Type B pancreatic cell (in vitro differentiated cells): ENCODE measurements around the gene ABLIM2. TPM values are rescaled to one million over a fixed set of nuclear protein-coding genes. Genes with fewer than 3 reads are reported as not detected.
A peak's percentile ranks its signal among the peaks of the same experiment; 100 is the strongest.
"Not testable (repeated sequence)": the region's sequence is repeated elsewhere in the genome, so short reads cannot be mapped to it uniquely, and the experiment has no call there.

Experiments used
- DNase-seq: peaks from one replicate; pipeline ENCODE4 v3.0.0; 2021; ENCODE audit warnings: mixed read lengths; ENCODE audit not compliant: unreplicated experiment; ENCODE audit errors: extremely low spot score
- H3K27ac Mint-ChIP-seq: 2 replicates; pipeline ENCODE4 v1.8.0; 2021; ENCODE audit warnings: mild to moderate bottlenecking, mixed read lengths
- H3K27me3 Mint-ChIP-seq: 2 replicates; pipeline ENCODE4 v1.8.0; 2021; ENCODE audit warnings: mixed read lengths
- H3K36me3 Mint-ChIP-seq: 2 replicates; pipeline ENCODE4 v1.8.0; 2021; ENCODE audit warnings: mixed read lengths
- H3K4me1 Mint-ChIP-seq: one replicate; pipeline ENCODE4 v1.8.0; 2021; ENCODE audit warnings: mixed read lengths; ENCODE audit not compliant: unreplicated experiment
- H3K4me3 Mint-ChIP-seq: 2 replicates; pipeline ENCODE4 v1.8.0; 2021; ENCODE audit warnings: mild to moderate bottlenecking, mixed read lengths
- H3K9me3 Mint-ChIP-seq: 2 replicates; pipeline ENCODE4 v1.8.0; 2021; ENCODE audit warnings: mixed read lengths
- total RNA-seq: library from RNA; stranded (reverse); gene quantifications from 2 replicates; pipeline ENCODE4 v1.2.1, GENCODE V29; 2021; ENCODE audit warnings: low replicate concordance
- TF ChIP-seq, protein P1 (sequence below): fragments of 200-600 bp; sonication (generic); conservative IDR thresholded peaks from 2 replicates; pipeline ENCODE4 v1.5.0; 2021; ENCODE audit warnings: antibody characterized with exemption, mild to moderate bottlenecking

The ABLIM2 gene
- total RNA-seq, 1 donor from 2014 or later: 2.6 TPM

DNA sequence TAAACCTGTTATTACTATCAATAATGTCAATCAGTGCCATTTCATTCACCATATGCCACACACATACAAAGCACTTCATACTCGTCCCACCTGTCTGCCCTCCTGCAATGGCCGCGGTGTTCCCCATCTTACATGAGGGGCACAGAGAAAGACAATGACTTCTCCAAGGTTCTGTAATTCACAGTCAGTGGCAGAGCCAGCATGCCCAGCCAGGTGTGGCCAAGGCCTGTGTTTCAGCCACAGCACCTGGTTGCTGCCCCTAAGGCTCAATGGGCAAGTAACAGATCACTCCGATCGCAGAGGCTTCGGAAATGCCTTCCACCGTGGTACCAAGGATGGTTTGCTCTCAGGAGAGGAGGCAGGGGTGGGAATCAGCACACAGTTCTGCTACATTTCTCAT is 229.9 kb downstream of the ABLIM2 start:
- TF ChIP-seq, protein P1, sequence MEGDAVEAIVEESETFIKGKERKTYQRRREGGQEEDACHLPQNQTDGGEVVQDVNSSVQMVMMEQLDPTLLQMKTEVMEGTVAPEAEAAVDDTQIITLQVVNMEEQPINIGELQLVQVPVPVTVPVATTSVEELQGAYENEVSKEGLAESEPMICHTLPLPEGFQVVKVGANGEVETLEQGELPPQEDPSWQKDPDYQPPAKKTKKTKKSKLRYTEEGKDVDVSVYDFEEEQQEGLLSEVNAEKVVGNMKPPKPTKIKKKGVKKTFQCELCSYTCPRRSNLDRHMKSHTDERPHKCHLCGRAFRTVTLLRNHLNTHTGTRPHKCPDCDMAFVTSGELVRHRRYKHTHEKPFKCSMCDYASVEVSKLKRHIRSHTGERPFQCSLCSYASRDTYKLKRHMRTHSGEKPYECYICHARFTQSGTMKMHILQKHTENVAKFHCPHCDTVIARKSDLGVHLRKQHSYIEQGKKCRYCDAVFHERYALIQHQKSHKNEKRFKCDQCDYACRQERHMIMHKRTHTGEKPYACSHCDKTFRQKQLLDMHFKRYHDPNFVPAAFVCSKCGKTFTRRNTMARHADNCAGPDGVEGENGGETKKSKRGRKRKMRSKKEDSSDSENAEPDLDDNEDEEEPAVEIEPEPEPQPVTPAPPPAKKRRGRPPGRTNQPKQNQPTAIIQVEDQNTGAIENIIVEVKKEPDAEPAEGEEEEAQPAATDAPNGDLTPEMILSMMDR: no peak
- peaks cover 12% of the 10 kb centered on the region for H3K9me3 Mint-ChIP-seq
- no peaks in the 10 kb centered on the region for H3K27me3 Mint-ChIP-seq
- peaks cover 38% of the 10 kb centered on the region for H3K4me1 Mint-ChIP-seq
- H3K4me3 Mint-ChIP-seq: no peak overlapping the region
- DNase-seq: no peak
- H3K27ac Mint-ChIP-seq: peak overlapping the region; percentile 94
- H3K36me3 Mint-ChIP-seq: peaks cover 22% of the 10 kb centered on the region

DNA sequence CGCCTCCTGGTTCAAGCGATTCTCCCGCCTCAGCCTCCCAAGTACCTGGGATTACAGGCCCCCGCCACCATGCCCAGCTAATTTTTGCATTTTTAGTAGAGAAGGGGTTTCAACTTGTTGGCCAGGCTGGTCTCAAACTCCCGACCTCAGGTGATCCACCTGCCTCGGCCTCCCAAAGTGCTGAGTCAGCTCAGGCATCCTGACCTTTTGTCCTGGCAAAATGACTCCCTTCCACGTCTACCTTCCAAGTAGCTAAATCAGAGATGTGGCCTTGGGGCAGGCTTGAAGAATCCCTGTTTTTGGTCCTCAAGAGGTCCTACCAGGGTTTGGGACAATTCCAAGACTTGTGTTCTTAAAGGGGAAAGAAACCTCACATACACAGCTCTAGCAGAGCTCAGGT is 231.8 kb downstream of the ABLIM2 start:
- H3K9me3 Mint-ChIP-seq: peaks cover 12% of the 10 kb centered on the region

DNA sequence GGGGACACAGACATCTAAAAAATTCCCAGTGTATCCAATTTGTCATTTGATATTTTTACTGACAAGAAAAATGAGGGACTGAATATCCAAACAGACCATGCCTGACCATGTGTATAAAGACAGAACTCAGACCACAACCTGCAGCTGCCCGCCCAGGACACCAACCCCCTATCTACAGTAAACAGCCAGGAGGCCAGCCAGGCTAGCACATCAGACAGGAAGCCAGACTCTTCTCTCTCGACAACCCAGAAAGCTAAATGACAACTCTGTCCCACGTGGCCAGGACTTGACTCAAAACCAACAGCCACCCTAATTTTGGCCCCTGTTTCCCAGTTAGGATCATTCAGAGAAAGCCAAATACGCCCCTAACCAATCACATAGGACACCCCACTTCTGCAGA is 234.0 kb downstream of the ABLIM2 start:
- Mint-ChIP-seq H3K27me3 (no peaks in the 10 kb centered on the region), H3K4me1 (peaks cover 27% of the 10 kb centered on the region), H3K9me3 (peaks cover 12% of the 10 kb centered on the region), H3K36me3 (peaks cover 18% of the 10 kb centered on the region), H3K4me3 (no peak overlapping the region), H3K27ac (peak overlapping the region; percentile 28)
- TF ChIP-seq, protein P1: no peak
- no peak for DNase-seq

More for the DNA sequence above, 231.8 kb downstream of the ABLIM2 start:
- Mint-ChIP-seq H3K27ac (no peak overlapping the region), H3K4me3 (no peak overlapping the region), H3K36me3 (peaks cover 22% of the 10 kb centered on the region), H3K4me1 (peaks cover 40% of the 10 kb centered on the region), H3K27me3 (no peaks in the 10 kb centered on the region)
- DNase-seq: no peak
- TF ChIP-seq, protein P1: no peak

DNA sequence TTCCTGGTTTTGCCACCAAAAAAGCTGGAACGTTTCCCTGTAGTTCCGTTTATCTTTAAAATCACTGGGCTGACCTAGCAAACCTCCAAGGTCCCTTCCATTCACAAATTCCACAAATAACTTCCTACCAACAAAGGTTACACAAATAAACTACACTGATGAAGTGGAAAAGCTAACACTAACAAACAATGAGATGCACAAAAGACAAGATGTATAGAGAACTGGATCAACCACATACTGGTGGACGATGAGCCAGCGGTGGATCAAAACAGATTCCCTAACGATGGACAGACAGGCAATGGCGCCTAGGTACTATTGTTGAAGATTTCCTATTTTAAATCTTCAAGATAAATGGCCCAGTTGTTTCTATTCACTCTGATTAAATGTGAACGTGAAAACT is 234.4 kb downstream of the ABLIM2 start:
- H3K36me3 Mint-ChIP-seq: peaks cover 14% of the 10 kb centered on the region
- no peaks in the 10 kb centered on the region for H3K27me3 Mint-ChIP-seq
- H3K4me1 Mint-ChIP-seq: peaks cover 26% of the 10 kb centered on the region
- peaks cover 12% of the 10 kb centered on the region for H3K9me3 Mint-ChIP-seq
- no peak overlapping the region for H3K27ac Mint-ChIP-seq
- no peak for DNase-seq
- no peak overlapping the region for H3K4me3 Mint-ChIP-seq
- TF ChIP-seq, protein P1: no peak

DNA sequence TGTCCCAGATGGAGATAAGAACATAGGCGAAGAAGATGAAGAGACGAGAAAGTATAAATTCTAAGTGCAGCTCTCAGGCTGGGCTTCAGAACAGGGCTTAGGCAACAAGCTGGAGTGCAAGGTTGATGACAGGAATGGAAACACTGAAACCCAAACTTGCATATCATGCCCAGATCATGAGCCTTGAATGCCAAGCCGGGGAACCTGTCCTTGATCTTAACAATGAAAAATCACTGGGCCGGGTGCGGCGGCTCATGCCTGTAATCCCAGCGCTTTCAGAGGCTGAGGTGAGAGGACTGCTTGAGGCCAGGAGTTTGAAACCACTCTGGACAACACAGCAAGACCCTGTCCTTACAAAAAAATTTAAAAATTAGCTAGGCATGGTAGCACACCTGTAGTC is 236.1 kb downstream of the ABLIM2 start:
- peaks cover 28% of the 10 kb centered on the region for H3K4me1 Mint-ChIP-seq
- H3K4me3 Mint-ChIP-seq: no peak overlapping the region
- peaks cover 19% of the 10 kb centered on the region for H3K36me3 Mint-ChIP-seq
- DNase-seq: no peak
- no peaks in the 10 kb centered on the region for H3K27me3 Mint-ChIP-seq
- TF ChIP-seq, protein P1: no peak
- no peak overlapping the region for H3K27ac Mint-ChIP-seq
- peaks cover 12% of the 10 kb centered on the region for H3K9me3 Mint-ChIP-seq

DNA sequence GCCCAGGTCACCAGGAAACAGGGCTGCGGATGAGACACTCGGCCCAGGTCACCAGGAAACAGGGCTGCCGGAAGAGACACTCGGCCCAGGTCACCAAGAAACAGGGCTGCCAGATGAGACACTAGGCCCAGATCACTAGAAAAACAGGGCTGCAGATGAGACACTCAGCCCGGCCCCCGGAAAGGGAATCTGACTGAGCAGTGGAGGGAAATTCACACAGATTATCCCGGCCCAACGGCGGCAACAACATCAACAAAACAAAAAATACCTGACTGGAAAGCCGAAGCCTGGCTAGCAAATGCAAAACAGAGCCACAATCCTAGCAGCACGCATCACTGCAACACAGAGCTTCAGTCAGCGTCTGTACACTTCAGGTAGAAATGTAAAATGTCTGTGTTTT is 239.6 kb downstream of the ABLIM2 start:
- peaks cover 35% of the 10 kb centered on the region for H3K4me1 Mint-ChIP-seq
- no peaks in the 10 kb centered on the region for H3K9me3 Mint-ChIP-seq
- H3K4me3 Mint-ChIP-seq: no peak overlapping the region
- TF ChIP-seq, protein P1: no peak
- H3K36me3 Mint-ChIP-seq: peaks cover 11% of the 10 kb centered on the region
- no peak for DNase-seq
- no peak overlapping the region for H3K27ac Mint-ChIP-seq
- no peaks in the 10 kb centered on the region for H3K27me3 Mint-ChIP-seq

DNA sequence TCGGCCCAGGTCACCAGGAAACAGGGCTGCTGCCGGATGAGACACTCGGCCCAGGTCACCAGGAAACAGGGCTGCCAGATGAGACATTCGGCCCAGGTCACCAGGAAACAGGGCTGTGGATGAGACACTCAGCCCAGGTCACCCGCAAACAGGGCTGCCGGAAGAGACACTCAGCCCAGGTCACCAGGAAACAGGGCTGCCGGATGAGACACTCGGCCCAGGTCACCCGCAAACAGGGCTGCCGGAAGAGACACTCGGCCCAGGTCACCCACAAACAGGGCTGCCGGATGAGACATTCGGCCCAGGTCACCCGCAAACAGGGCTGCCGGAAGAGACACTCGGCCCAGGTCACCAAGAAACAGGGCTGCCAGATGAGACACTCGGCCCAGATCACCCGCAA is 240.4 kb downstream of the ABLIM2 start:
- not testable (repeated sequence) for H3K27me3 Mint-ChIP-seq, H3K9me3 Mint-ChIP-seq, H3K4me3 Mint-ChIP-seq, DNase-seq
- Mint-ChIP-seq H3K27ac (peak overlapping the region; percentile 44), H3K36me3 (peaks cover 11% of the 10 kb centered on the region), H3K4me1 (peaks cover 30% of the 10 kb centered on the region)
